BLaER1 treated with 17β-estradiol and CSF1 and Interleukin-3, amounts not matched to agents 10 nM and 100 nM (cell line): ENCODE results near the gene HMGB2.

ENCODE experiments used
- H3K27ac ChIP-seq, 11 experiments: shearing (Covaris generic); formaldehyde crosslinking; 2 replicates each; pipeline ENCODE4 v1.8.1; 2022
- H3K27me3 ChIP-seq, 11 experiments: shearing (Covaris generic); formaldehyde crosslinking; 2 replicates each; pipeline ENCODE4 v1.8.1; 2022
- H3K36me3 ChIP-seq, 11 experiments: shearing (Covaris generic); formaldehyde crosslinking; 2 replicates each; pipeline ENCODE4 v1.8.1; 2022
- H3K4me1 ChIP-seq, 10 experiments: shearing (Covaris generic); formaldehyde crosslinking; 2 replicates each; pipeline ENCODE4 v1.8.1; 2022
- H3K4me2 ChIP-seq, 11 experiments: shearing (Covaris generic); formaldehyde crosslinking; 2 replicates each; pipeline ENCODE4 v1.8.1; 2022
- H3K4me3 ChIP-seq, 10 experiments: shearing (Covaris generic); formaldehyde crosslinking; 2 replicates each; pipeline ENCODE4 v1.8.1; 2022
- H3K9ac ChIP-seq, 11 experiments: shearing (Covaris generic); formaldehyde crosslinking; 2 replicates each; pipeline ENCODE4 v1.8.1; 2022
- H3K9me3 ChIP-seq, 11 experiments: shearing (Covaris generic); formaldehyde crosslinking; replicated peaks in 1 of 11; 2 replicates each; pipeline ENCODE4 v1.8.1; 2022
- H4K20me1 ChIP-seq, 11 experiments: shearing (Covaris generic); formaldehyde crosslinking; 2 replicates each; pipeline ENCODE4 v1.8.1; 2022
- Cebpa-rat ChIP-seq, 11 experiments: shearing (Covaris generic); IDR thresholded peaks; 2 replicates each; pipeline ENCODE4 v1.8.1; 2022

The HMGB2 gene

DNA sequence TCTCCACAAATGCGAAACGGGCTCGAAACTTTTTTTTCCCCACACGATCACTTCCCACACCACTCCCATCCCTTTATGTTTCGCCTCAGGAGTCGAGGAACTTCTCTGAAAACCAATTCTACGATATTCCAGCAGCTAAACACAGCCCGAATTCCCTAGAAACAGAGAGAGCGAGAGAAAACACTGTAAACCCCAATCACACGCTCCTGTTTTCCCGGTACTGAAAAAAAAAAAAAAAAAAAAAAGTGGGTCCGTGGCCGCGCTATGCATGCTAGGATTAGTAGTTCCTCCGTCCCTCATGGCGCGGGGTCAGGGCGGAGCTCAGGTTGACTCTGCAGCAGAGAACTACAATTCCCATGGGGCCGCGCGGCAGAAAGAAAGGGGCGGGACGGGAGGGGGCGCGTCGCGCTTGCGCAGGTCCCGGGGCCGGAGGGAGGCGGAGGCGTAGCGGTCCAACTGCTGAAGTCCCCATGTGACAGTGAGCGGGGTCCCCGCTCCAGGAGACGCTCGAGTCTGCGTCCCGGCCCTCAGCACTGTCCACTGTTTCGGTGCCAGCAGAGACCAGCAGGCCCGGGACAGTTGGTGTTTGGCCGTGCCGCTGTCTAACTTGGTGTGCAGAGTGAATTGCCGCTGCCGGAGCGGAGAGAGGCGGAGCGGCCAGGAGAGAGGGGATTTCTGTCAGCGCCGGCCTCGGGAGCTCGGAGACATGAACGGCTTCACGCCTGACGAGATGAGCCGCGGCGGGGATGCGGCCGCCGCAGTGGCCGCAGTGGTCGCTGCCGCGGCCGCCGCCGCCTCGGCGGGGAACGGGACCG, 36.5 kb upstream of the HMGB2 start, which contains the start of gene SAP30:
TSS of gene SAP30 (plus strand) at position 478 of the 815 bp plus-strand sequence. CDS start at position 707, 229 bp downstream.
- H3K4me2 ChIP-seq: peak within 1 kb of the TSS; percentile 81 to 91 (median 87)
- peak within 1 kb of the TSS; percentile 79 to 99 (median 96) for H3K4me3 ChIP-seq
- H3K27ac ChIP-seq: peak within 1 kb of the TSS; percentile 82 to 93 (median 89)

DNA sequence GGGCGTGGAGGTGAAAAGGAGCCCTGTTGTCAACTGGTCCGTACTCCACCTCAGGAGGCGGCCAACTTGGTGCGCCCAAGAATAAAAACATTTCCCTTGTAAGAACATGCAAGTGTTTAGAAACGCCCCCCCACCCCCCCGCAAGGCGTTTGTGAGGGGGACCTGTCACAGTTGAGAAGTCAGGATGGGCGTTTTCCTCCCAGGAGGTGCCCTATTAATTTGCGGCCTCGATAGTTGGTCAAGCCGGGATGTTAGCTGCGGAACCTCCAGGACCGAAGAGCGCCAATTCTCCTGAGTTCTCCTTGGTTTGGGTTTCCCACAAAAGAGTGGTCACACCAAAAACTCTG, 35.9 kb upstream of the HMGB2 start:
- Histone ChIP-seq H3K4me2 (peak overlapping the region; percentile 68 to 89 (median 85)), H3K4me1 (peaks cover 32 to 62% (median 53%) of the 10 kb centered on the region in 10 experiments), H3K9me3 (no peaks in the 10 kb centered on the region), H3K36me3 (peaks cover 0 to 18% (median 7%) of the 10 kb centered on the region in 11 experiments; a peak in 12 of 22 replicates), H3K4me3 (peak overlapping the region; percentile 79 to 99 (median 96)), H3K27me3 (no peaks in the 10 kb centered on the region), H4K20me1 (peaks cover 0 to 36% (median 13%) of the 10 kb centered on the region in 11 experiments; a peak in 14 of 22 replicates), H3K9ac (peak overlapping the region; percentile 86 to 96 (median 91)), H3K27ac (peak overlapping the region; percentile 82 to 93 (median 89))
- no peak for TF ChIP-seq Cebpa-rat (IDR thresholded peaks at IDR 0.05)

More for the DNA sequence above, 36.5 kb upstream of the HMGB2 start, which contains the start of gene SAP30:
- H3K9ac ChIP-seq: peak within 1 kb of the TSS; percentile 86 to 96 (median 92)
- no peaks in the 10 kb centered on the region for H3K9me3 ChIP-seq
- H3K4me1 ChIP-seq: peaks cover 29 to 60% (median 52%) of the 10 kb centered on the region in 10 experiments
- H3K36me3 ChIP-seq: peaks cover 1 to 24% (median 11%) of the 10 kb centered on the region in 11 experiments; a peak in 18 of 22 replicates
- TF ChIP-seq Cebpa-rat (IDR thresholded peaks at IDR 0.05): no peak
- H4K20me1 ChIP-seq: peaks cover 0 to 37% (median 13%) of the 10 kb centered on the region in 11 experiments; a peak in 15 of 22 replicates
- H3K27me3 ChIP-seq: no peaks in the 10 kb centered on the region

DNA sequence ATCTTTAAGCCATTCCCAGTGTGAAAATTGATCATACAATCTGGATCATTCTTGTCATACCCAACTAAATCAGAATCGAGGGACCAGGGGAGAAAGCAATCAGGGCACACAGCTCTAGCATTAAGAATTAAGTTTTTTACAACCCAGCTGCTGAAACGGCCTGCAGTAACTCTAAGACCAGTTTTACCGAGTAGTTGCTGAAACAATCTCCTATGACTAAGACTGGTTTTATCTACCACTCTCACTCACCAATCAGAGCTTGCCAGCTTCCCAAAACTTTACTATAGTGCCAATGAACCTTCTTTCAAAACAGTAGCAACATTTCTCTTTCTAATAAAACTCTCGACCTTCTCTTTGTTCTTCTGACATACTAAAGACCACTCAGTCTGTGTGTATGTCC, 33.8 kb upstream of the HMGB2 start:
- peaks cover 27 to 42% (median 37%) of the 10 kb centered on the region in 10 experiments for H3K4me1 ChIP-seq
- peaks cover 0 to 21% (median 7%) of the 10 kb centered on the region in 11 experiments; a peak in 13 of 22 replicates for H4K20me1 ChIP-seq
- no peak overlapping the region; a peak in 1 of 20 replicates for H3K4me3 ChIP-seq
- no peaks in the 10 kb centered on the region for H3K9me3 ChIP-seq
- no peak for TF ChIP-seq Cebpa-rat (IDR thresholded peaks at IDR 0.05)
- H3K9ac ChIP-seq: peak overlapping the region in 1 of 11 experiments; percentile 45; a peak in 1 of 22 replicates
- H3K36me3 ChIP-seq: peaks cover 0 to 4% (median 0%) of the 10 kb centered on the region in 11 experiments; a peak in 1 of 22 replicates
- H3K4me2 ChIP-seq: peak overlapping the region; percentile 39 to 89 (median 83); a peak in 20 of 22 replicates
- no peak overlapping the region; a peak in 1 of 22 replicates for H3K27ac ChIP-seq
- no peaks in the 10 kb centered on the region for H3K27me3 ChIP-seq

DNA sequence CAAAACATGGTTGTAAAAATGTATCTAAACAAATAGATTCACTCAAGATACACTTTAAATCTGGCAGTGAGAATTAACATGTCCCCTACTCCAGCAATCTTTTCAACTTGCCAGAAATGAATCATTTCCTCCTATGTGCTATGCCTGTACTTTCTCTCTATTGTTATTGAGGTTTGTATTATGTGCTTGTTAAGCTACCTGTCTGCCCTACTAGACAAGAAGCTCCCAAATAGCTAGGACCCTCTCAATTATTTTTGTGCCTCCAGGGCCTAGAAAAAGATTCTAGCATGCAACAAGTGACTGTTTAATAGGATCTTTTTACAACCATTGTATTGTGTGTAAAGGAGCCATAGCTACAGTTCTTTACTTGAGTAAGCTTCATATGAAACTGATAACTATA, 33.1 kb upstream of the HMGB2 start:
- no peaks in the 10 kb centered on the region for H3K9me3 ChIP-seq
- H3K4me1 ChIP-seq: peaks cover 26 to 38% (median 34%) of the 10 kb centered on the region in 10 experiments; a peak in 19 of 20 replicates
- no peaks in the 10 kb centered on the region for H3K27me3 ChIP-seq
- H4K20me1 ChIP-seq: peaks cover 0 to 15% (median 0%) of the 10 kb centered on the region in 11 experiments; a peak in 9 of 22 replicates
- no peak overlapping the region; a peak in 1 of 22 replicates for H3K27ac ChIP-seq
- H3K4me2 ChIP-seq: peak overlapping the region; percentile 43 to 89 (median 82); a peak in 16 of 22 replicates
- H3K36me3 ChIP-seq: peaks cover 0 to 4% (median 0%) of the 10 kb centered on the region in 11 experiments; a peak in 1 of 22 replicates
- H3K4me3 ChIP-seq: no peak overlapping the region
- no peak for TF ChIP-seq Cebpa-rat (IDR thresholded peaks at IDR 0.05)
- peak overlapping the region in 1 of 11 experiments; percentile 27; a peak in 2 of 22 replicates for H3K9ac ChIP-seq

DNA sequence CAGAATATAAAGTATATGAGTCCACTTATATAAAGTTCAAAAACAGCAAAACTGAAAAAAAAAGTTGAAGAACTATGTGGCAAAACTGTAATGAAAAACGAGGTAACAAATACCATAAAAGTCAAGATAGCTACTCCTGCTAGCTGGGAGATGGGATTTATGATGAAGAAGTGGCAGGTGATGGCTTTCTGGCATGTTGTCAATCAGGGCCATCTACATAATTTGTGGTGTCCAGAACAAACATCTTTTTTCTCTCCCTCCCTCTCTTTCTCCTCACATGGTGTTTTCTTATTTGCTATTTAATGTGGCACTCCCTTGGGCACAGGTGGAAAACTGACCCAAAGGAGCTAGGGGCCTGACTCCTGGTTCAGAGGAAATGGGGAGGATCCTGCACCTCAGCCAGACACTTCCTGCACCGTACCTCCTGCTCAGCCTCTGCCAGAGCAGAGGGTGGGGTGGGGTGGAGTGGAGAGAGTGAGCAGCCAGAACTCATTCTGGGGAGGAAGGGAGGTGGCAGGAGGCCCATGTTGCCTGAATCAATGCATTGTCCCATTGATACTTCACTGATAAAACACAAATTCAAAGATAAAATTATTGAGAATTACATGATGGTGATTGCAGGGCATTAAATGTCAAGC, 31.3 kb upstream of the HMGB2 start:
- Histone ChIP-seq H3K9me3 (no peaks in the 10 kb centered on the region), H4K20me1 (no peaks in the 10 kb centered on the region), H3K9ac (no peak overlapping the region), H3K27ac (no peak overlapping the region), H3K4me3 (no peak overlapping the region), H3K36me3 (peaks cover 0 to 4% (median 0%) of the 10 kb centered on the region in 11 experiments; a peak in 1 of 22 replicates), H3K4me2 (peak overlapping the region in 10 of 11 experiments; percentile 1 to 53 (median 28); a peak in 13 of 22 replicates), H3K4me1 (peaks cover 26 to 38% (median 34%) of the 10 kb centered on the region in 10 experiments; a peak in 19 of 20 replicates), H3K27me3 (no peaks in the 10 kb centered on the region)
- TF ChIP-seq Cebpa-rat (IDR thresholded peaks at IDR 0.05): no peak

DNA sequence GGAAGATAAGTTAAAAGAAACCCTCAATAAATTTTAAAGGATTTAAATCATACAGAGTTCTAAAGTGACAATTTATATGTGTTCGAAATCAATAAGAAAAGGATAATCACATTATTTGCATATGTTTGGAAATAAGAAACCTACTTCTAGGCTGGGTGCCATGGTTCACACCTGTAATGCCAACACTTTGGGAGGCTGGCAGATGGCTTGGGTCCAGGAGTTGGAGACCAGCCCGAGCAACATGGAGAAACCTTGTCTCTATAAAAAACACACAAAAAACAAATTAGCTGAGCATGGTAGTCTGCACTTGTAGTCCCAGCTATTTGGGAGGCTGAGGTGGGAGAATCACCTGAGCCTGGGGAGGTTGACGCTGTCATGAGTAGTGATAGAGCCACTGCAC, 28.5 kb upstream of the HMGB2 start:
- H3K36me3 ChIP-seq: peaks cover 0 to 5% (median 0%) of the 10 kb centered on the region in 11 experiments; a peak in 3 of 22 replicates
- H3K27ac ChIP-seq: no peak overlapping the region
- TF ChIP-seq Cebpa-rat (IDR thresholded peaks at IDR 0.05): no peak
- H3K9me3 ChIP-seq: peaks cover 0 to 9% (median 0%) of the 10 kb centered on the region in 11 experiments; a peak in 4 of 22 replicates
- peaks cover 12 to 24% (median 19%) of the 10 kb centered on the region in 10 experiments; a peak in 17 of 20 replicates for H3K4me1 ChIP-seq
- H3K27me3 ChIP-seq: no peaks in the 10 kb centered on the region
- H4K20me1 ChIP-seq: no peaks in the 10 kb centered on the region
- H3K4me2 ChIP-seq: no peak overlapping the region
- no peak overlapping the region for H3K4me3 ChIP-seq
- H3K9ac ChIP-seq: no peak overlapping the region

DNA sequence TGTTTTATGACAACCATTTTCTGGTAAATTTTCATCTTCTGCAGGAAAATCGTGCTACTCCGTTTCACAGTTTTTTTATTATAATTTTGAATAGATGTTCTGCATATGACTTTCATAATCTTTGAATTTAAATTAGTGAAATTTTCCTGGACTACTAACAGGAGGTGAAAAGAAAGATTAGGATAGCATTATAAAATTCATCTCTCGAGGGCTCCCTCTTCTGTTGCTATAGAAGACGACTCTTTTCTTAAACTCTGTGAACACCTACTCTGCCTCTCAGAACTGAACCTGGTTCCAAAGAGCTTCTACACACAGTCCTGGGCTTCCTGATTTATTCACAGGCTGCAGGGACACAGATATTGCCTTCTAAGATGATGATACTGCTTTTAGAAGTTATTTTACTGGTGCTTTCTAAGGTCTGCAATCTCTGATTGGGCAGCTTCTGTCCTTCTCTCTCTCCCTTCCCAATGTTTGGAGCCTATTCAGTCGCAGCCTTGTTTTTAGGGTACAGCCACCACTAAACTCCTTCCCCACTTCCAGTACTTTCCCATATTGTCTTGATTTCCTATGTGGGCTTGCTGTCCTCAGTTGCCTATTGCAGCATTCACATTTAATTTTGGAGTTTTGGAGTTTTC, 26.5 kb upstream of the HMGB2 start:
- no peak overlapping the region for H3K27ac ChIP-seq
- no peak overlapping the region for H3K4me2 ChIP-seq
- no peak for TF ChIP-seq Cebpa-rat (IDR thresholded peaks at IDR 0.05)
- no peak overlapping the region for H3K4me3 ChIP-seq
- H3K4me1 ChIP-seq: peaks cover 0 to 4% (median 4%) of the 10 kb centered on the region in 10 experiments; a peak in 13 of 20 replicates
- H3K36me3 ChIP-seq: peaks cover 0 to 5% (median 0%) of the 10 kb centered on the region in 11 experiments; a peak in 3 of 22 replicates
- H3K9me3 ChIP-seq: peaks cover 0 to 9% (median 0%) of the 10 kb centered on the region in 11 experiments; a peak in 4 of 22 replicates
- no peak overlapping the region for H3K9ac ChIP-seq
- no peaks in the 10 kb centered on the region for H3K27me3 ChIP-seq
- no peaks in the 10 kb centered on the region for H4K20me1 ChIP-seq

DNA sequence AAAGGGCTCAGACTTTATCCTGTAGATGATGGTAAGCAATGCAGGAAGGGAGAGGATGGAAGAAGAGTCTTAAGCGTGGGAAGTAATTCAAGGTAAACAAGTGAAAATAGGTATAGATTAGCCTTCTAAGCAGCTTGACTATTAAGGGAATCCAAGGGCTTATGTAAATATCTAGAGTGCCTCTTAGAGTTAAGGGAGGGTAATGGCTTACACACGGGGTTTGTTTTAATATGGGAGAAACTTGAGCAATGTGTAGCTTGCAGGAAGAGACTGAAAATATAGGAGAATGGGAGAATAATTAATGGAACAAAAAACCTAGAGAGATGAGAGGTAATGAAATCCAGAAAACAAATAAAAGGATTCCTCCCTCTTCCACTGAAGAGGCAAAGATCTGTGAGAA, 23.8 kb upstream of the HMGB2 start:
- Histone ChIP-seq H3K4me2 (no peak overlapping the region), H3K27me3 (no peaks in the 10 kb centered on the region), H3K27ac (no peak overlapping the region), H3K9ac (no peak overlapping the region), H4K20me1 (no peaks in the 10 kb centered on the region), H3K36me3 (peaks cover 0 to 5% (median 0%) of the 10 kb centered on the region in 11 experiments; a peak in 3 of 22 replicates), H3K4me1 (no peaks in the 10 kb centered on the region), H3K4me3 (no peak overlapping the region), H3K9me3 (peaks cover 0 to 9% (median 0%) of the 10 kb centered on the region in 11 experiments; a peak in 4 of 22 replicates)
- TF ChIP-seq Cebpa-rat (IDR thresholded peaks at IDR 0.05): no peak
